Measurements from ENCODE around the gene HELT.
A peak's percentile ranks its signal among the peaks of the same experiment; 100 is the strongest.

HELT gene

GRCh38 chr4:185004562-185005218 lies 13.6 kb upstream of the HELT start:
- no peak for DNase-seq

DNA sequence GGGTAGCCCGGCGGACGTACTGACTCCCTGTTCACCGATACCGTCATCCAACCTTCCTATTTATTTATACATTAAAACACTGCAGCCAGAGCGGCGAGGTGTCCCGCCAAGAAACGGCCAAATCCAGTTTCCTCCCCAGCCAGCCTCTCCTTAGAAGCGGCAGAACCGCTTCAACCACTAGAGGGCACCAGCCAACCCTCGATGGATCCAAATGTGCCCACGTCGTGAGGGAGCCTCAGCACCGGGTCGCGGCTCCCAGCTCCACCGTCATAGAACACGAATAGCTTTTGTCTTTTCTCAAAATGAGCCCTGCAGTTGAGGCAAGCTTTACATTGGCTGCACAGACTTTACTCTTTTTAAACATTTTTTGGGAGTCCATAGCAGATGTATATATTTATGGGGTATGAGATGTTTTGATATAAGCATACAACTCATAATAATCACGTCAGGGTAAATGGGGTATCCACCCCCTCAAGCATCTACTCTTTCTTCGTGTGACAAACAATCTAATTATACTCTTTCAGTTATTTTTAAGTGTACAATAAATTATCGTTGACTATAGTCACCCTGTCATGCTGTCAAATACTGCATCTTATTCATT lies 13.0 kb upstream of the HELT start:
- peak; percentile 91 for DNase-seq

GRCh38 chr4:185011408-185011807 lies 6.9 kb upstream of the HELT start:
- DNase-seq: peak; percentile 69

DNA sequence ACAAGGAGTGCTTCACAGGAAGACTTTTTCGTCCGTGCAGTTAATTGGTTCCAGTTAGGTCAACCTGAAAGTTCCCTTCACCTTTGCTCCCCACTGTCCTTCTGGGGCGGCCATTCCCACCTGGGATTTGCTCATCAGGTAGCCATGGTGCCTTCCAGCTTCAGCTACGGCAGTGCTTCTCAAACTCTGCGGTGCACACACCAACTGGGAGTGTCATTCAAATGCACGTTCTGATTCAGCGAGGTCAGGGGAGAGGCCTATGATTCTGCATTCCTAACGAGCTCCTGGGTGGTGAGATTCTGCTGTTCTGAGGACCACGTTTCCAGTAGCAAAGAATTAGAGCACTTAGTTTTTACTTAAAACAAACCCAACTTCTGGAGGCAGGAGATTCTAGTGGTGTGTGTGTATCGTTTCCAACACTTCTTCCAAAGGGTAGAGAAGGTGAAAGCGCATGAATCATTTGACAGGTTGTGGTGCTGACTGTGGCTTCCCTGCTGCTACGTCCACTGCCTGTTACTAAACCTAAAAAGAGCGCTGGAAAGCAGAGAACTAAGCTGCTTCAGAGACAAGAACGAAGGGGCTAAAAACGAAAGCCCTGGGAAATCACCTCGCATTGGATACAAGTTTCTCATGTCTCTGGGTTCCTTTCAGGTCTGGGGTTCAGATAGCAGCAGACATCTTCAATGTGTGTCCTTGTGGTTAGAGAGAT lies 4.7 kb upstream of the HELT start:
- no peak for DNase-seq

DNA sequence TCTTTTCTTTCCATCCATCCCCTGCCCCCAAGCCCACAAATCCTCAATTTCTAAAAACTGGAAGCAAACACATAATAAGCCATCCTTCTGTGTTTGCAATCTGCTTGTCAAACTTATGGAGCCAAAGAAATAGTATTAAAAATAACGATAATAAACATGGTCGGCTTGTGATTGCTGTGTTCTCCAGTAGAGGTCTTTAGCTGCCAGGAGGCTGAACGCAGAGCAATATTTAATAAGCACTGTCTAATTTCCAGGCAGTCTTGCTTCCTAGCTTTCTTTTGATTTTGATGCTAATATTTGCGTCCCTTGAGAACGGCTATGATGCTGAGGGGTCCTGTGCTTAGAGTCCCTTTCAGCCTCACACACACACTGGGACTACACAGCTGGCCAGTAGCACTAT lies 3.2 kb upstream of the HELT start:
- DNase-seq: no peak

GRCh38 chr4:185016101-185016940 lies 2.0 kb upstream of the HELT start:
- DNase-seq: no peak

DNA sequence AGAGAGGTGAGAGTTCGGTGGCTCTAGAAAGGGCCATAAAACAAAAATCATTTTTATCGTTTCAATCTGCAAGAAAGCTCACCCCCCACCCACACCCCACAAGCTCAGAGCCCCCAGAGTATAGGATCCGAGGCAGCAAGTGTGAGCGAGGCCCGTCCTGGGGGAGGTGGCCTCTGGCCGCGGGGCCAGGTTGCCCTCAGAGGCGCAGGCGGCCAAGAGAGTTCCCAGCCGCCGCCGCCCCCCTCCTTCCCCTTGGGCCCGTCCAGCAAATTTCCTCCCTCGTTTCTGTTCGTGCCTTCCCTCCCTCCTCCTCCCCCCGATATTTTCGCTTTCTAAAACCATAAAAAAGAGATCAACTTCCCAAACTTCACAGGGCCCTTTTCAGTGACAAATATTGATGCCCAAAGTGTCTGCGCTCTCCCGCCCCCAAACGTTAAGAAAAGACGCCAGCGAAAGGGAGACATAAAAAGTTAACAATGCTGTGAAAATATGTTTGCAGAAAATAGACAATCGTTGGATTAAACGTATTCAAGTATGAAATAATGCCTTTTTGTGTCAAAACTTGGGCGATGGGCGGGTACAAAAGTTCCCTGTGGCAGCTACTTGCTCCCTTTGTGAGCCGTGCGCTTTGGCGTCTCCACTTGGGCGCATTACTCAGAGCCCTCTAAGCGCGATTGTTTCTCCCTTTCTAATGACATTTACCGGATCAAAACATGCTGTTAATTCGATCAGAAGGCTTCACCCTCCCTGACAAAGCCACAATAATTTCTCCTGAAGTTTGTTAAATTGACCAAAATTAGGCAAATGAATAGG lies 1.1 kb upstream of the HELT start:
- DNase-seq: no peak

DNA sequence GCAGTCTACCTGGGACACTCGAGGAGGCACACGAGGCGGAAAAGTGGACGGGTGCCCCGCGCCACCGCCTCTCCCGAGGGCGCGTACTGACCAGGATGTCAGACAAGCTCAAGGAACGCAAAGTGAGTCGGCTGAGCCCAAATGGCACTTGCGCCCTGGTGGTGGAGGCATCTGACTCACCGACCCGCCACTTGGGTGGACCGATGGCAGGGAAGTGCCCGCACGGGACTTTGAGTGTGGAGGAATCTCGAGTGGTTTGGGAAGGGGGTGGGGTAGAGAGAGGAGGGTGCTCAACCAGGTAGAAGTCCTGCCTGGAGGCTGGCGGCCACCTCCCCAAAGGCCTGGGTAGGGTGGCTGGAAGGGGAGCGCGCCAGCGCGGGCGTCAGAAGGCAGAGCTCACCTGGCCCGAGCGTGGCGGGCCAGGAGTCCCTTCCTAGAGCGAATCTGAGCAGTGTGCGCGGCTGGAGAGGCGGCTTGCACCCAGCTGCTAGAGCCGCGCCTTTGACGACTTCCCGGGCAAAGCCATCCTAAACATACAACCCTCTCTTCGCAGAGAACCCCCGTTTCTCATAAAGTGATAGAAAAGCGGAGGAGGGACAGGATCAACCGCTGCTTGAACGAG lies 655 bp downstream of the HELT start:
- no peak for DNase-seq

DNA sequence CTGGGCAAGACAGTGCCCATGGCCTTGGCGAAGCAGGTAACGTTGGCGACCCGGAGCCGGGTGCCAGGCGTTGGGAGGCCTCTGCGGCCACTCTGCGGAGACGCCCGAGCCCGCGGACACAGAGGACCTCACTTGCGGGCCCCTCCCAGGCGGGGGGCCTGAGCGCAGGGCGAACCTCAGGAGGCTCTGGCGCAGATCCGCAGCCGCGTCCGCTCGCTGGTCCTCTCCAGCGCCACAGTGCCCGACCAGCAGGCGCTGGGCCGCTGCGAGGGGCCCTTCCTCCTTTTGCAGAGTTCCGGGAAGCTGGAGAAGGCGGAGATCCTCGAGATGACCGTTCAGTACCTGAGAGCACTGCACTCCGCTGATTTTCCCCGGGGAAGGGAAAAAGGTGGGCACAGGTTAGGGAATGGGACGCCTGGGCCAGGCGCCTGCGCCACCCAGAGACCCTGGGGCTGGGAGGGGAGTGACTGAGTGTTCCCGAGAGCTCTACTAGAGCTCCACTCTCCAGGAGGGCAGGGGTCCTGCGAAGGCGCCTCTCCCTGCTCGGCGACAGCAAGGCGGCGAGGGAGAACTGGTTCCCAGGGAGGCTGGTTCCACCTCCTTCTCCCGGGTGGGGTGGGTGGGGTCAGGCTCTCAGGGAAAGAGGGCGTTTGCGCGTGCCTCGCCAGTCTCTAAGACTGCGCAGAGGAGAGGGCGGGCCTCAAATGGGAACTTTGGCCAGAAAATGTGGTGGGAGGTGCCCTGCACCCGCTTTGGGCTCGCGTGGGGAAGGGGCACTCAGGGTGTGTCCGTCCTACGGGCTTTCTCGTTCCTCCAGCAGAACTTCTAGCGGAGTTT lies 1.4 kb downstream of the HELT start:
- no peak for DNase-seq

- no peak for DNase-seq
These were observed 2.1 kb downstream of the HELT start for GRCh38 chr4:185020293-185020808.

DNA sequence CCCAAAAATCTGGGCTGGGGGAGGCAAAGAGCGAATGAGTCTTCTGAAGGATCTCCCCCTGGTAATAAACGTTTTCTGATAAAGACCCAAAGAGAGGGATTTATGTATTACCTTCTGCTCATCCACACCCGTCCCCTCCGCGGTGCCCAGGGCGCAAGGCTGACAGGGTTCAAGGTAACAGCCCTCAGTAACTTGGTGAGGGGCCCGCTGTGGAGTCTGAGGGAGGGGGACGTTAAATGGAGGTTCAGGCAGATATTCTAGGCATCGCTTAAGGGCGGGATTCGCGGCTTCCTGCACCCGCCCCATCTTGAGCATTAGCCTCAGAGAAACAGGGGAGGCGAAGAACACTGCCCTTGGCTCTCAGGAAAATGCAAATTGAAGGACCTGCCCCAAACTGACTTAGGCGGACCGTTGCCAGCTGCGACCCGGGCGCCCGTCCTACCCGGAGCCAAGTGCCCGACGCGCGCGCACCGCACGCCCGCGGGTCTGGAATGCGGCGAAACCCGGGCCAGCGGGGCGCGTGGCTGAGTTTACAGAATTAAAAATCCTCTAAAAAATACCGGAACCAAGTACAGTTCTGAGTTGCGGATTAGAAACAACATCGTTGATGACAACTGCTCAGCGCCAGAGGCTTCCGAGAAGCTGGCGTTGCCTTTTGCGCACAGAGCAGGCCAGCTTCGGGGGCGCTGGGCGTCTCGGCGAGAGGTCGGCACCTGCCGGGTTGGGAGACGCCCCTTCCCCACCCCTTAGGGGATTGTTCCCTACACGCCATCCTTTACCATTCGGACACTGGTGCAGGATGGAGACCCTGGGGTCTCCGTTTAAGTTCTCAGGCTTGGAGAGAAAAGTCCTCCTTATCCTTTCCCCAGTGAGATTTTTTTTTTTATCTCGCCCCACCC lies 2.8 kb downstream of the HELT start:
- no peak for DNase-seq

DNA sequence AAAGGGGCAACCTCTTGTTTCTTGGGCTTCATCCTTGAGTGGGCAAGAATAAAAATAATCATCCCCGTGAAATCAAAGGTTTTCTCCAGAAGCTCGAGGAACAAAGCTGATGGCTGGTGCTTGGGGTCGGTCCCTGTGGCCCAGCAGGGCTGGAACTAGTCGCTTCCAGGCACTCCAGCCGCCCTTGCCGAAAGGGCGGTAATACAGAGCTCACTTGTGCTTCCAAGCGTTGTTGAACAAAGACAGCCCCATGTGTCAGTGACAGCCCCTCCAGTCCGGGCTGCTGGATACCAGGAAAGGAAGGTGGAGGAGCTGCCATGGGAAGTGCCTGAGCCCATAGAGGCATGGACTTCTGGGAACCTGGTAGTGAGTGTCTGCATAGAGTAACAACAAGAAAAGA lies 5.2 kb downstream of the HELT start:
- DNase-seq: no peak

DNA sequence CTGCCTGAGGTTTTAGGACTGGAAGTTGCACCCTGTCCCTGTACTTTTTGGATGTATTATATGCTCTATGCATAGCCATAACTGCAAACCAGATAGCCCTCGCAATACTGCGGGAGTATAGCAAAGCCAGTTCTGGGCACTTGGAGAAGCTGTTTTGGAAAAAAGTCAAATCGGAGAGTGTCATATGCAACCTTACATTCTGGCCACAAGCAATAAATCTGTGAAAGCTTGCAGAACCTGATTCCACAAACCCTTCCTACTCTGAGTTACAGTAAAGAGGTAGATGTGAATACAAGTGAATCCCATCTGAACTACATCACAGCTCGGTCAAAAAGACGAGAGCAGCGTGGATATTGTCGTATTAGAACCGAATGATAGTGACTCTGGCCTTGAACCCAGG lies 10.3 kb downstream of the HELT start:
- DNase-seq: no peak

DNA sequence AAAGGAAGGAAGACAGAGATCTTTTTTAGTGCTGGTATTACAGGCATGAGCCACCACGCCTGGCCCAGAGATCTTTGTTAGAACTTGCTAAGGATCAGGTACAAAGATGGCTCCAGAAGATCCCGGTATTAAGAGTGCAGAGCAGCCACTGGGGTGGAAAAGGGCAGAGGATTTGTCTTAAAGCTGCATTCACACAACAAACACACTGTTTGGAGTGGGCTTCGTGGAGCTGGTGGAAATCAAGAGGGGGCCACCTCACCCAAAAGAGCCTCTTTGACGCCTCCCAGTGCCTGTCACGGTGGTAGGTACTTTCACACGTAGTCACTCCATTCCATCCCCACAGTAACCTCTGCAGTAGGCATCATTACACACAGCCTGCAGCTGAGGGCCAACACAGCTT lies 13.3 kb downstream of the HELT start:
- DNase-seq: no peak

DNA sequence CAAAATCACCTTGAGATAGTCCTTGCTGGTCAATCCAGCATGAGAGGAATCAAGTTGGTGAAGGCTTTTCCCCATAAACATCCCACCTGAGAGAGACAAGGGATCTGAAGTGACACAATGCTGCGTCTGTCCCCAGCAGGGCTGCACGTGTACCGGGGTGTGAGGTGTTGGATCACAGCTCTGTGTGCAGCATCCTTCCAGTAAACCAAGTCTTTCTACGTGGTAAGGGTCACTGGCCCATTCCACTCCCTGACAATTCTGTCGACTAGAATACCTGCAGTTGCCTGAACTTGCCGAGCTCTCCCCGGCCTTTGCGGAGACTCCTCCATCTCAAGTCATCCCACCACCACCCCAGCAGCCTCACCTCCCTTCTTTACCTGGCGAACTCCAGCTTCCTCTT lies 14.8 kb downstream of the HELT start:
- DNase-seq: no peak

DNA sequence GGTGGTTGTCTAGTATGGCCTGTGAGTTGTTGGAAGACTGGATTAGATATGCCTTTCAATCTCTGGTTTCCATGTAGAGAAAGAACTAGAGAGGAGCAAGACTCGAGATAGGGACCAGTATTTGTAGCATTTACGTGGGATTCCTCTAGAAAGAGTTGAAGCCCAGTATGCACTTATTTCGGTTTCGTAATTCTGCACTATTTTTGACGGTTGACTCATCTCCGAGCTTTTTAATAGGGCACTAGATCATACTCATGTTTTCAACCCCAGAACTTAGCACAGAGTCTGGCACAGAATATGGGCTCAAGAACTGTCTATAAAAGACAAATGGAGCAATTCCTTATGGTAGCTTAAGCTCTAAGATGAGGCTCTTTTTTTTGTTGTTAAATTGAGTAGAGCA lies 15.7 kb downstream of the HELT start:
- DNase-seq: no peak

DNA sequence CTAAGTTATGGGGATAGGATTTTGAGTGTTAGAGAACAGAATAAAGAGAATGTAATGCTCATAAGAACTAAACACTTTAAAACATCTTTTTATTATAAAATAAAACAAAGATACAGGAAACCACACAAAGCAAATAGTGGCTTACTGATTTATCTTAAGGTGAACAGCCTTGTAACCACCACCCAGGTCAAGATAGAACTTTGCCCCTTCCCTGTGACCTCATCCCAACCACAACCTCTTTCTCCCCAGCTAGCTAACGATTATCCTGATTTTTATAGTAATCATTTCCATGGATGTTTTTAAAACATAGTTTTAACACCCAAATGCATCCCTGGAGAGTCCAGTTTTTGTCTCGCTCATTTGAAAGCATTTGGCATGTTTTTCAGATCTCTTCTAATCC lies 17.0 kb downstream of the HELT start:
- DNase-seq: no peak

GRCh38 chr4:185036019-185036418 lies 17.7 kb downstream of the HELT start:
- DNase-seq: no peak

GRCh38 chr4:185036842-185037241 lies 18.6 kb downstream of the HELT start:
- DNase-seq: no peak

All from activated effector memory CD4-positive, alpha-beta T cell treated with anti-CD3 and anti-CD28 coated beads, Interleukin-2, amount 50 U/mL, for 16 hours (primary cell).